ENCODE results near the gene RETN. TPM values are rescaled to one million over a fixed set of nuclear protein-coding genes. Genes with fewer than 3 reads are reported as not detected.

RETN gene
- total RNA-seq, 2 donors from 2014 or later, result not detected

GRCh38 chr19:7705387-7706187 is 36.7 kb downstream of the RETN start:
- peak; percentile 46 to 64 (median 63) for DNase-seq
- Mint-ChIP-seq H3K27ac (peak overlapping the region; percentile 95), H3K27me3 (no peaks in the 10 kb centered on the region), H3K4me3 (peak overlapping the region; percentile 85), H3K36me3 (ENCODE audit: low read depth) (peaks cover 2% of the 10 kb centered on the region), H3K4me1 (peaks cover 39% of the 10 kb centered on the region)
- H3K9me3 ChIP-seq (ENCODE audit: control insufficient read depth, low read length, poor library complexity, severe bottlenecking), result no peaks in the 10 kb centered on the region
- ATAC-seq, result peak; percentile 97

GRCh38 chr19:7706188-7706954 is 37.5 kb downstream of the RETN start:
- H3K9me3 ChIP-seq (ENCODE audit: control insufficient read depth, low read length, poor library complexity, severe bottlenecking), result no peaks in the 10 kb centered on the region
- no peaks in the 10 kb centered on the region for H3K27me3 Mint-ChIP-seq
- peaks cover 2% of the 10 kb centered on the region for H3K36me3 Mint-ChIP-seq (ENCODE audit: low read depth)
- H3K4me3 Mint-ChIP-seq, result peak overlapping the region; percentile 85
- H3K27ac Mint-ChIP-seq, result peak overlapping the region; percentile 95
- peaks cover 41% of the 10 kb centered on the region for H3K4me1 Mint-ChIP-seq
- ATAC-seq (no peak), DNase-seq (no peak)

DNA sequence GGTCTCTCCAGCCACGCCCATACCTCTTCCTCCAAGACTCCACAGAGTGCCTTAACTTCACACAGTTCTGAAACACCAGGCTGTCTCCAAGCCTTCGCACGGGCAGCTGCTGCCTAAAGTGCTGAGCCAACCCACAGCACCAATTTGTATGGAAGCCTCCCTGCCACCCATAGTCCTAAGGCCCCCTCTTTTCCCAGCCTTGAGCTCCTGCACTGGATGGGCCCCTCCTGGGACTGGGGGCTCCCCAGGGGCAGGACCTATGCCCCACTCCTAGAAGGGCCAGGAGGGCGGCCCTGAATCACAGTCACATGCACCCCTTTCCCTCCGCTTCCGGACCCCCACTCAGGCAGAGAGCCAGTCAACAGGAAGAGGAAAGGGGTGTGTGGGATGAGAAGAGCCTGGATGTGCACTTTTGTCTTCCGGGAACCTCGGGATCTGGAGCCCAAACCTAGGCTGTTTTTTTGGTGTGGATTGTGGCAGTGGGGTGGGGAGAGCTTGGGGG is 38.2 kb downstream of the RETN start:
- H3K9me3 ChIP-seq (ENCODE audit: control insufficient read depth, low read length, poor library complexity, severe bottlenecking), result no peaks in the 10 kb centered on the region
- Mint-ChIP-seq H3K4me1 (peaks cover 41% of the 10 kb centered on the region), H3K27ac (peak overlapping the region; percentile 95), H3K4me3 (peak overlapping the region; percentile 56), H3K27me3 (no peaks in the 10 kb centered on the region), H3K36me3 (ENCODE audit: low read depth) (peaks cover 2% of the 10 kb centered on the region)
- ATAC-seq, result no peak
- DNase-seq, result no peak

DNA sequence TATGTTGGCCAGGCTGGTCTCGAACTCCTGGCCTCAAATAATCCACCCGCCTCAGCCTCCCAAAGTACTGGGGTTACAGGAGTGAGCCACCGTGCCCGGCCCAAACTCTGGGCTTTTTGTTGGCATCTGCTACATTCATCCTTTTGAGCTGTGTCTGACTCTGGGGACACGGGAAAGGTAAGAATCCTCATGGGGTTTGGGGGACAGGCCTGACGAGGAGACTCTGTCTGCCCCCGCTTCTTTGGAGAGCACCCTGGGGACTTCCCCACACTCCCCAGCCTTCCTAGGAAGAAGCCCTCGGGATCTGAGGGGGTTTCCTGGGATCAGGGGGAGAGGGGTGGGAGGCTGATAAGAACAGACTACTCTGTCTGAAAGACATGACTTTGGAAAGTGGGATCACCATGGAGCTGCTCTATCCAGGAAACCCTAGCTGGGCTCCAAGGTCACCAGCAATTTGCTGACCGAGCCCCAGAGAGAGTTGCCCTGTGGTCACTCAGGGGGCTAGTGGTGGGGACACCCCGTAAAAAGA is 41.1 kb downstream of the RETN start:
- Mint-ChIP-seq H3K4me1 (peaks cover 29% of the 10 kb centered on the region), H3K27me3 (no peaks in the 10 kb centered on the region), H3K36me3 (ENCODE audit: low read depth) (no peaks in the 10 kb centered on the region), H3K27ac (peak overlapping the region; percentile 41), H3K4me3 (no peak overlapping the region)
- ATAC-seq (no peak), DNase-seq (no peak)
- H3K9me3 ChIP-seq (ENCODE audit: control insufficient read depth, low read length, poor library complexity, severe bottlenecking), result no peaks in the 10 kb centered on the region

DNA sequence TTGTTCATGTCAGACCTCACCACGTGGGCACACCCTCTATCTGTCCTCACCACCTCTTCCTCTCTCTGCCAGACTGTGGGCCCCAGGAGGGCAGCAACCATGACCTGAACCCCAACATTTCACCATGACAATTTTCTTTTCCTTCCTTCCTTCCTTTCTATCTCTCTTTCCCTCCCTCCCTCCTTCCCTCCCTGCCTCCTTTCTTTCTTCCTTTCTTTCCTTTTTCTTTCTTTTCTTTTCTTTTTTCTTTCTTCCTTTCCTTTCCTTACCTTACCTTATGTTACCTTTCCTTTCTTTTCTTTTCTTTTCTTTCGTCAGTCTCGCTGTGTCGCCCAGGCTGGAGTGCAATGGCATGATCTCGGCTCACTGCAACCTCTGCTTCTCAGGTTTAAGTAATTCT is 41.8 kb downstream of the RETN start:
- H3K4me3 Mint-ChIP-seq, result no peak overlapping the region
- H3K27ac Mint-ChIP-seq, result peak overlapping the region; percentile 41
- H3K36me3 Mint-ChIP-seq (ENCODE audit: low read depth), result no peaks in the 10 kb centered on the region
- no peak for ATAC-seq
- H3K9me3 ChIP-seq (ENCODE audit: control insufficient read depth, low read length, poor library complexity, severe bottlenecking), result no peaks in the 10 kb centered on the region
- H3K4me1 Mint-ChIP-seq, result peaks cover 26% of the 10 kb centered on the region
- H3K27me3 Mint-ChIP-seq, result no peaks in the 10 kb centered on the region
- DNase-seq, result no peak

DNA sequence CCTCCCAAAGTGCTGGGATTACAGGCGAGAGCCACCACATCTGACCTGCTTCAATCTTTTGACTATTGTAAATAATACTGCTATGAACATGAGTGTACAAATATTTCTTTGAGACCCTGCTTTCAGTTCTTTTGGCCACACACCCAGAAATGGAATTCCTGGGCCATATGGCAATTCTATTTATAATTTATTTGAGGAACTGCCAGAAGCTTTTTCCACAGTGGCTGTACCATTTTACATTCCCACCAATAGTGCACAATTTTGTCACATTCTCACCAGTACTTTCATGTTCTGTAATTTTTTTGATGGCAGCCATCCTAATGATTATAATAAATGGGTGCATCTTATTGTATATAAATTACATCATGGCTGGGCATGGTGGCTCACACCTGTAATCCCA is 46.8 kb downstream of the RETN start:
- Mint-ChIP-seq H3K36me3 (ENCODE audit: low read depth) (no peaks in the 10 kb centered on the region), H3K27ac (peak overlapping the region; percentile 19), H3K4me1 (peaks cover 1% of the 10 kb centered on the region), H3K4me3 (no peak overlapping the region), H3K27me3 (no peaks in the 10 kb centered on the region)
- H3K9me3 ChIP-seq (ENCODE audit: control insufficient read depth, low read length, poor library complexity, severe bottlenecking), result no peaks in the 10 kb centered on the region
- DNase-seq (no peak), ATAC-seq (no peak)

DNA sequence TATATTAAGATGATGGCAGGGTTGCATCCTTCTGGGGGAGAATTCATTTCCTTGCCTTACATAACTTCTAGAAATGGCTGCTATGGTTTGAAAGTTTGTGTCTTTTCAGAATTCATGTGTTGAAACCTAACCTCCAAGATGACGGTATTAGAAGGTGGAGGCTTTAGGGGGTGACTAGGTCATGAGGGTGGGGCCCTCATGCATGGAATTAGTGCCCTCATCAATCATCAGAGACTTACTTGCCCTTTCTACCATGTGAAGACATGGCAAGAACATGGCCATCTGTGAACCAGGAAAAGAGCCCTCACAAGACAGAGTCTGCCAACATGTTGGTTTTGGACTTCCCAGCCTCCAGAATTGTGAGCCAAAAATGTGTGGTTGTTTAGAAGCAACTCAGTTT is 47.9 kb downstream of the RETN start:
- H3K27me3 Mint-ChIP-seq, result no peaks in the 10 kb centered on the region
- no peaks in the 10 kb centered on the region for H3K36me3 Mint-ChIP-seq (ENCODE audit: low read depth)
- H3K4me3 Mint-ChIP-seq, result no peak overlapping the region
- no peak for ATAC-seq
- no peaks in the 10 kb centered on the region for H3K4me1 Mint-ChIP-seq
- H3K9me3 ChIP-seq (ENCODE audit: control insufficient read depth, low read length, poor library complexity, severe bottlenecking), result no peaks in the 10 kb centered on the region
- no peak for DNase-seq
- no peak overlapping the region for H3K27ac Mint-ChIP-seq

DNA sequence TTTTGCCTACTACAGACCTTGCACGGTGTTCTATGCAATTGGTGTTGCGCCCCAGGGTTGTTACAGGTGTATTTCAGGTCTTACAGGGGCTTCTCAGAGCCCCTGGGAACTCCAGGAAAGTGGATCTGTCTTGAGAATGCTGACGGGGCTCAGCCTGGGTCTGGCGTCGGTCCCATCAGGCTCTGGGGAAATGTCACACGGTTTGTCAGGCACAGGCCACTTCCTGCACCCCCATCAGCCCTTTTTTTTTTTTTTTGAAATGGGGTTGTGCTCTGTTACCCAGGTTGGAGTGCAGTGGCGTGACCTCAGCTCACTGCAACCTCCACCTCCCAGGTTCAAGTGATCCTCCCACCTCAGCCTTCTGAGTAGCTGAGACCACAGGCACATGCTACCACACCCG is 49.8 kb downstream of the RETN start:
- H3K4me3 Mint-ChIP-seq, result peak overlapping the region; percentile 33
- ATAC-seq, result peak; percentile 61

More for the DNA sequence above, 49.8 kb downstream of the RETN start:
- Mint-ChIP-seq H3K27ac (peak overlapping the region; percentile 21), H3K4me1 (peaks cover 2% of the 10 kb centered on the region), H3K27me3 (peaks cover 7% of the 10 kb centered on the region), H3K36me3 (ENCODE audit: low read depth) (no peaks in the 10 kb centered on the region)
- H3K9me3 ChIP-seq (ENCODE audit: control insufficient read depth, low read length, poor library complexity, severe bottlenecking), result no peaks in the 10 kb centered on the region
- no peak for DNase-seq

Other genes starting within 250 kb of the RETN start
- not detected for gene PEX11G, start 180.0 kb upstream of the RETN start, total RNA-seq
- 1 to 10 TPM; 4.1 to 5.1 TPM for gene ZNF358, start 152.9 kb upstream of the RETN start, total RNA-seq
- 10 to 100 TPM; 11.4 to 17.0 TPM for gene MCOLN1, start 146.4 kb upstream of the RETN start, total RNA-seq
- 10 to 100 TPM; 95.1 to 97.2 TPM for gene PNPLA6, start 133.3 kb upstream of the RETN start, total RNA-seq
- gene CAMSAP3, start 73.2 kb upstream of the RETN start, total RNA-seq, result under 1 TPM; 0.12 to 0.44 TPM
- gene XAB2, start 39.5 kb upstream of the RETN start, total RNA-seq, result 10 to 100 TPM; 56.3 to 70.1 TPM
- 100 to 1,000 TPM; 106 to 109 TPM for gene PET100, start 39.3 kb upstream of the RETN start, total RNA-seq
- gene PCP2, start 35.3 kb upstream of the RETN start, total RNA-seq, result 1 to 10 TPM; 2.0 to 9.1 TPM
- gene STXBP2, start 31.9 kb upstream of the RETN start, total RNA-seq, result 100 to 1,000 TPM; 256 to 274 TPM
- under 1 TPM; 0.52 to 0.68 TPM for gene MCEMP1, start 8.0 kb downstream of the RETN start, total RNA-seq
- 10 to 100 TPM; 55.5 to 69.8 TPM for gene TRAPPC5, start 11.8 kb downstream of the RETN start, total RNA-seq
- 1 to 10 TPM in 1 of 2 donors, not detected in 1; 7.0 TPM for gene FCER2, start 33.1 kb downstream of the RETN start, total RNA-seq
- gene CLEC4G, start 63.1 kb downstream of the RETN start, total RNA-seq, result not detected
- not detected for gene CD209, start 78.5 kb downstream of the RETN start, total RNA-seq
- under 1 TPM in 1 of 2 donors, not detected in 1; 0.17 TPM for gene CLEC4M, start 94.2 kb downstream of the RETN start, total RNA-seq
- 10 to 100 TPM in 1 of 2 donors, 1 to 10 TPM in 1; 9.3 to 10.1 TPM for gene EVI5L, start 161.2 kb downstream of the RETN start, total RNA-seq
- under 1 TPM; 0.37 to 0.63 TPM for gene PRR36, start 205.3 kb downstream of the RETN start, total RNA-seq
- gene LRRC8E, start 219.5 kb downstream of the RETN start, total RNA-seq, result not detected
- 100 to 1,000 TPM; 104 to 107 TPM for gene MAP2K7, start 234.8 kb downstream of the RETN start, total RNA-seq
- gene TGFBR3L, start 245.8 kb downstream of the RETN start, total RNA-seq, result 1 to 10 TPM; 1.4 to 1.7 TPM

Measured in T-helper 17 cell (primary cell).